Activated naive CD4-positive, alpha-beta T cell treated with anti-CD3 and anti-CD28 coated beads, Interleukin-2, amount 10 ng/mL, durations not matched to agents 7 days and 5 days (primary cell): ENCODE data around the gene MED8.

Source experiments
- CTCF ChIA-PET: fragments of 350-600 bp; sonication (Branson Sonifier 250); formaldehyde crosslinking; loops from one replicate; lab custom pipeline; 2021; ENCODE audit warnings: antibody characterized with exemption; lab: Charles Lee
- DNase-seq: peaks from one replicate; pipeline ENCODE4 v3.0.0-alpha.2; 2020
- H3K27ac Mint-ChIP-seq: one replicate; pipeline ENCODE4 v1.8.0; 2021; ENCODE audit warnings: mild to moderate bottlenecking, moderate library complexity, mixed read lengths
- H3K27me3 Mint-ChIP-seq: one replicate; pipeline ENCODE4 v1.8.0; 2021; ENCODE audit warnings: mild to moderate bottlenecking, mixed read lengths
- H3K36me3 Mint-ChIP-seq: one replicate; pipeline ENCODE4 v1.8.0; 2021; ENCODE audit warnings: mixed read lengths
- H3K4me1 Mint-ChIP-seq: one replicate; pipeline ENCODE4 v1.8.0; 2021; ENCODE audit warnings: mixed read lengths
- H3K4me3 Mint-ChIP-seq: one replicate; pipeline ENCODE4 v1.8.0; 2021; ENCODE audit warnings: mild to moderate bottlenecking, moderate library complexity, mixed read lengths
- H3K9me3 Mint-ChIP-seq: one replicate; pipeline ENCODE4 v1.8.0; 2021; ENCODE audit warnings: mixed read lengths

The MED8 gene

GRCh38 chr1:43427941-43428340, 38.3 kb upstream of the MED8 start:
- no peaks in the 10 kb centered on the region for H3K27me3 Mint-ChIP-seq
- no peak for DNase-seq
- H3K36me3 Mint-ChIP-seq, result peaks cover 38% of the 10 kb centered on the region
- H3K9me3 Mint-ChIP-seq, result no peaks in the 10 kb centered on the region
- no peaks in the 10 kb centered on the region for H3K4me1 Mint-ChIP-seq
- no peak overlapping the region for H3K4me3 Mint-ChIP-seq
- CTCF ChIA-PET, result interaction anchor here (2.2 kb wide), 1 partner anchor 14 kb away, joined by 5 read pairs; no protein-coding TSS in a partner anchor
- H3K27ac Mint-ChIP-seq, result no peak overlapping the region

DNA sequence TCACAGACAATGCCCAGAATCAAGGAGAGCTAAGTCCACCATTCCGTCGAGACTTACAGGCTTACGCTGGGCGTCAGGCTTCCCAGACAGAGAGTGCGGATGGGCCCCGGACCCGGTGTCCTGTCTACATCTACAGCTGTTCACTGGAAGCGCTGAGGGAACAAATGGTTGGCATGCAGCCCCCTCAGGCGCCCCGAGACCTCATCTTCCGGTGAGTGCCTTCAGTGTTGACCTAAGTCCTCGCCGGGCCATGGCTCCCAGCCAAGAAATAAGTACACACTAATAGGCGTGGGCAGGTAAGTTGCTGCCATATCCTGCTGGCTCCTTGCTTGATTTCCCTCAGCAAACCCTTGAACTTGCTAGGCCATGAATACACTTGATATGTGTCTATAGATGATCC, 37.9 kb upstream of the MED8 start:
- H3K4me1 Mint-ChIP-seq, result no peaks in the 10 kb centered on the region
- H3K9me3 Mint-ChIP-seq, result no peaks in the 10 kb centered on the region
- CTCF ChIA-PET, result interaction anchor here (2.2 kb wide), 1 partner anchor 13 kb away, joined by 5 read pairs; no protein-coding TSS in a partner anchor
- no peak overlapping the region for H3K27ac Mint-ChIP-seq
- no peaks in the 10 kb centered on the region for H3K27me3 Mint-ChIP-seq
- H3K36me3 Mint-ChIP-seq, result peaks cover 41% of the 10 kb centered on the region
- no peak overlapping the region for H3K4me3 Mint-ChIP-seq
- no peak for DNase-seq

DNA sequence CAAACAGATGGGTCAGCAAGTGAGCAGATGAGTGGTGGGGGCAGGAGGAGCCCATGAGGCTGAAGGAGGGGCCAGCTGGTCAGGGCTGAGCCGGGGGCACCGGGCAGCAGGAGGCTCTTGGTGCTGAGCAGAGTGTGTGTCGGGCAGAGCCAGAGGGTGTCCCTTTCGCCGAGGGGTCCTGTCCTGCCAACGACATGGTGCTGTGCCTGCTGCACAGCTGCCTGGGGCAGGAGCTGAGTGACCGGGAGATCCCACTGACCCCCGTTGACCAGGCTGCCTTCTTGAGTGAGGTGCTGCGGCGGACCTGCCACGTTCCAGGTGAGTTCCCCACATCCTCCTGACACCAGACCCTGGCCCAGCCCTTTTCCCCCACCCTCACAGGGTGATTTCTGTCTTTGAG, 36.6 kb upstream of the MED8 start:
- Mint-ChIP-seq H3K36me3 (peaks cover 44% of the 10 kb centered on the region), H3K4me3 (no peak overlapping the region), H3K27me3 (no peaks in the 10 kb centered on the region), H3K9me3 (no peaks in the 10 kb centered on the region), H3K4me1 (no peaks in the 10 kb centered on the region), H3K27ac (no peak overlapping the region)
- CTCF ChIA-PET, result interaction anchor here (2.2 kb wide), 1 partner anchor 12 kb away, joined by 5 read pairs; no protein-coding TSS in a partner anchor
- DNase-seq, result no peak

DNA sequence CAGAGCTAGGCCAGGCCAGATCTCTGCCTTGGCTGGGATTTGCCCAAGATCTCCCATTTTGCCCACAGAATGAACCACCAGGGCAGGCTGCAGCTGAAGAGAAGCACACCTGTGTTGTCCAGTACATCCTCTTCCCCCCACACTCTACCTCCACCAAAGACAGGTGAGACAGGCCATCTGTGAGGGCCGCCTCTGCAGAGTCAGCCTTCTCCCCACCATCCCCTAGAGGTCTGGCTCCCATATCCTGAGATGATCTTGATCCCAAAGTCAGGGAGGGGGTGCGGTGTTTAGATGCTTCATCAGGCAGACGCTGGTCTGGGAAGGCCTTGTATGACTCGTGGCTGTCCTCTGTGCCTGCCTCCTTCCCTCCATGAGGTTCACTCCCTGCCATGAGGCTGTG, 35.4 kb upstream of the MED8 start:
- H3K36me3 Mint-ChIP-seq, result peaks cover 45% of the 10 kb centered on the region
- DNase-seq, result no peak
- no peak overlapping the region for H3K27ac Mint-ChIP-seq
- CTCF ChIA-PET, result no interaction called here
- no peaks in the 10 kb centered on the region for H3K9me3 Mint-ChIP-seq
- no peaks in the 10 kb centered on the region for H3K27me3 Mint-ChIP-seq
- no peak overlapping the region for H3K4me3 Mint-ChIP-seq
- no peaks in the 10 kb centered on the region for H3K4me1 Mint-ChIP-seq

- Mint-ChIP-seq H3K9me3 (no peaks in the 10 kb centered on the region), H3K36me3 (peaks cover 44% of the 10 kb centered on the region), H3K4me1 (no peaks in the 10 kb centered on the region), H3K27ac (no peak overlapping the region), H3K27me3 (no peaks in the 10 kb centered on the region), H3K4me3 (no peak overlapping the region)
- CTCF ChIA-PET, result no interaction called here
- DNase-seq, result no peak
Measured at GRCh38 chr1:43423672-43424550, 34.3 kb upstream of the MED8 start.

- no peak overlapping the region for H3K27ac Mint-ChIP-seq
- H3K27me3 Mint-ChIP-seq, result no peaks in the 10 kb centered on the region
- peaks cover 44% of the 10 kb centered on the region for H3K36me3 Mint-ChIP-seq
- no peaks in the 10 kb centered on the region for H3K4me1 Mint-ChIP-seq
- CTCF ChIA-PET, result no interaction called here
- no peak for DNase-seq
- no peaks in the 10 kb centered on the region for H3K9me3 Mint-ChIP-seq
- H3K4me3 Mint-ChIP-seq, result no peak overlapping the region
Measured at GRCh38 chr1:43422995-43423671, 33.5 kb upstream of the MED8 start.

GRCh38 chr1:43421976-43422750, 32.6 kb upstream of the MED8 start:
- CTCF ChIA-PET, result no interaction called here
- Mint-ChIP-seq H3K9me3 (no peaks in the 10 kb centered on the region), H3K27me3 (no peaks in the 10 kb centered on the region), H3K4me1 (no peaks in the 10 kb centered on the region), H3K4me3 (no peak overlapping the region), H3K27ac (no peak overlapping the region), H3K36me3 (peaks cover 42% of the 10 kb centered on the region)
- DNase-seq, result no peak

GRCh38 chr1:43421396-43421795, 31.8 kb upstream of the MED8 start:
- H3K36me3 Mint-ChIP-seq, result peaks cover 36% of the 10 kb centered on the region
- H3K4me3 Mint-ChIP-seq, result no peak overlapping the region
- no peak overlapping the region for H3K27ac Mint-ChIP-seq
- DNase-seq, result no peak
- no peaks in the 10 kb centered on the region for H3K4me1 Mint-ChIP-seq
- CTCF ChIA-PET, result no interaction called here
- H3K27me3 Mint-ChIP-seq, result no peaks in the 10 kb centered on the region
- no peaks in the 10 kb centered on the region for H3K9me3 Mint-ChIP-seq

GRCh38 chr1:43420874-43421273, 31.3 kb upstream of the MED8 start:
- no peak for DNase-seq
- CTCF ChIA-PET, result no interaction called here
- no peak overlapping the region for H3K27ac Mint-ChIP-seq
- peaks cover 34% of the 10 kb centered on the region for H3K36me3 Mint-ChIP-seq
- H3K4me1 Mint-ChIP-seq, result no peaks in the 10 kb centered on the region
- no peaks in the 10 kb centered on the region for H3K9me3 Mint-ChIP-seq
- H3K27me3 Mint-ChIP-seq, result no peaks in the 10 kb centered on the region
- no peak overlapping the region for H3K4me3 Mint-ChIP-seq

GRCh38 chr1:43419627-43420425, 30.2 kb upstream of the MED8 start:
- H3K9me3 Mint-ChIP-seq, result no peaks in the 10 kb centered on the region
- H3K27ac Mint-ChIP-seq, result no peak overlapping the region
- peaks cover 36% of the 10 kb centered on the region for H3K36me3 Mint-ChIP-seq
- H3K4me1 Mint-ChIP-seq, result no peaks in the 10 kb centered on the region
- CTCF ChIA-PET, result interaction anchor here (0.6 to 1.9 kb wide), 2 partner anchors 73 to 193 kb away, joined by 3 to 5 read pairs; no protein-coding TSS in a partner anchor
- no peak overlapping the region for H3K4me3 Mint-ChIP-seq
- no peak for DNase-seq
- H3K27me3 Mint-ChIP-seq, result no peaks in the 10 kb centered on the region

- CTCF ChIA-PET, result interaction anchor here (1.9 kb wide), 1 partner anchor 192 kb away, joined by 5 read pairs; no protein-coding TSS in a partner anchor
- Mint-ChIP-seq H3K9me3 (no peaks in the 10 kb centered on the region), H3K27me3 (no peaks in the 10 kb centered on the region), H3K4me1 (no peaks in the 10 kb centered on the region), H3K4me3 (no peak overlapping the region), H3K27ac (no peak overlapping the region), H3K36me3 (peaks cover 35% of the 10 kb centered on the region)
- no peak for DNase-seq
Measured at GRCh38 chr1:43418858-43419257, 29.3 kb upstream of the MED8 start.

DNA sequence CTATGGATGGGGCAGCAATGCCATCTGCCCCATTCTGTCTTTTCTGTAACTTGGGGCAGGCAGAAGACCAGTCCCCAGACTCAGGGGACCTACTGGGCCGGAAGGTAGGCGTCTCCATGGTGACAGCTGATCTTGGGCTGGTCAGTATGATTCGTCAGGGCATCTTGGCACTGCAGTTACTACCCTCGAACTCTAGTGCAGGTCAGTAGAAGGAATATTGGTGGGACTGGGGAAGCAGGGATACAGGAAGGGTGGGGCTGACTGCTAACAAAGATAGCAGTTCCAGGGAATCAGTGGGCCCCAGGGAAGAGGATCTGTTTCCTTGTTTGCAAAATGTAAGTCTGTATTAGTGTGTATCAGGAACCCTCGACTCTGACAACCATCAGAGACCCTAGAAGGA, 26.3 kb upstream of the MED8 start:
- Mint-ChIP-seq H3K27me3 (no peaks in the 10 kb centered on the region), H3K4me1 (no peaks in the 10 kb centered on the region), H3K9me3 (no peaks in the 10 kb centered on the region), H3K36me3 (peaks cover 24% of the 10 kb centered on the region), H3K27ac (no peak overlapping the region), H3K4me3 (no peak overlapping the region)
- CTCF ChIA-PET, result interaction anchor here (1.2 to 4.8 kb wide), 6 partner anchors 9 to 188 kb away, joined by 3 to 73 read pairs (median 6); no protein-coding TSS in a partner anchor
- no peak for DNase-seq

- Mint-ChIP-seq H3K4me1 (no peaks in the 10 kb centered on the region), H3K36me3 (peaks cover 20% of the 10 kb centered on the region), H3K9me3 (no peaks in the 10 kb centered on the region), H3K27me3 (no peaks in the 10 kb centered on the region), H3K27ac (peak overlapping the region; percentile 44), H3K4me3 (no peak overlapping the region)
- peak; percentile 73 for DNase-seq
- CTCF ChIA-PET, result interaction anchor here (0.7 to 4.8 kb wide), 22 partner anchors 8 to 502 kb away, joined by 3 to 73 read pairs (median 4); partner anchors contain the start of genes ELOVL1, MED8 and SZT2
Measured at GRCh38 chr1:43414634-43415223, 25.1 kb upstream of the MED8 start.
